A549 (cell line): ENCODE measurements around the gene HUNK. TPM values are rescaled to one million over a fixed set of nuclear protein-coding genes. Genes with fewer than 3 reads are reported as not detected.

Experiments used
- ATAC-seq, 2 experiments: fragments of 200-7000 bp in 1 of 2; fragments of >200 bp in 1 of 2; cut with Nextera tagmentation in 1 of 2; cut with Tn5 transposase in 1 of 2; 3 replicates each; pipeline versions ENCODE4 v1.8.0 to v1.9.1; 2018 to 2020; ENCODE audit warnings: mild to moderate bottlenecking in 1 of 2, moderate library complexity in 1 of 2
- CTCF ChIA-PET: fragments of 300-600 bp; sonication (Branson Sonifier 250); formaldehyde crosslinking; extraction: SDS; loops from one replicate; lab custom pipeline; 2021; ENCODE audit warnings: antibody characterized with exemption, inconsistent platforms; lab: Yijun Ruan, JAX
- POLR2A ChIA-PET: fragments of 350-600 bp; formaldehyde crosslinking; extraction: SDS; loops from one replicate; lab custom pipeline; 2021; ENCODE audit warnings: antibody characterized with exemption, inconsistent platforms; lab: Yijun Ruan, JAX
- DNase-seq, 2 experiments: peaks; one replicate each; pipeline versions ENCODE4 v3.0.0 to v3.0.0-alpha.2; 2011 to 2016; ENCODE audit warnings: low read depth in 1 of 2, low spot score in 1 of 2
- FAIRE-seq: peaks from 2 replicates; lab custom pipeline; 2011; peaks lifted over from hg19 to GRCh38; lab: Jason Lieb, UNC
- H3K27ac ChIP-seq, 2 experiments: fragments of >200 bp; sonication (Bioruptor Twin); formaldehyde crosslinking; 3 replicates each; pipeline ENCODE4 v1.5.1; 2016 to 2017
- H3K4me1 ChIP-seq: fragments of >200 bp; sonication (Bioruptor Twin); formaldehyde crosslinking; 3 replicates; pipeline ENCODE4 v1.6.1; 2016
- H3K4me2 ChIP-seq: fragments of >200 bp; sonication (Bioruptor Twin); formaldehyde crosslinking; 3 replicates; pipeline ENCODE4 v1.6.1; 2016
- H3K4me3 ChIP-seq: fragments of >200 bp; sonication (Bioruptor Twin); formaldehyde crosslinking; 3 replicates; pipeline ENCODE4 v1.5.1; 2016
- H3K9me3 ChIP-seq: fragments of >200 bp; sonication (Bioruptor Twin); formaldehyde crosslinking; 3 replicates; pipeline ENCODE4 v1.6.1; 2016
- ATOH8 ChIP-seq: fragments of 250-450 bp; sonication (Bioruptor Pico); IDR thresholded peaks from 2 replicates; pipeline ENCODE4 v1.5.0; 2020; ENCODE audit warnings: low read depth, mild to moderate bottlenecking, moderate library complexity
- CBX2 ChIP-seq: fragments of 200-600 bp; sonication (generic); IDR thresholded peaks from 2 replicates; pipeline ENCODE4 v1.6.1; 2016; ENCODE audit warnings: low read depth, mild to moderate bottlenecking, borderline replicate concordance
- CBX8 ChIP-seq: fragments of 200-600 bp; sonication (generic); IDR thresholded peaks from 2 replicates; pipeline ENCODE4 v1.6.1; 2016
- CHD4 ChIP-seq: fragments of 200-600 bp; sonication (generic); IDR thresholded peaks from 2 replicates; pipeline ENCODE4 v1.6.1; 2016; ENCODE audit warnings: antibody characterized with exemption, mild to moderate bottlenecking, borderline replicate concordance
- EHMT2 ChIP-seq: fragments of 200-600 bp; sonication (generic); IDR thresholded peaks from 2 replicates; pipeline ENCODE4 v1.6.1; 2016; ENCODE audit warnings: antibody characterized with exemption, low read depth, mild to moderate bottlenecking, moderate library complexity
- EP300 ChIP-seq, 2 experiments: fragments of >200 bp; sonication (Bioruptor Twin); formaldehyde crosslinking; IDR thresholded peaks; 2 replicates in 1 of 2; 3 replicates in 1 of 2; pipeline ENCODE4 v1.6.1; 2016 to 2017
- ESRRA ChIP-seq: fragments of 150-350 bp; IDR thresholded peaks from 2 replicates; pipeline ENCODE4 v1.6.1; 2014; ENCODE audit warnings: mild to moderate bottlenecking, low read length, borderline replicate concordance
- FOXS1 ChIP-seq: fragments of 250-450 bp; sonication (Bioruptor Pico); IDR thresholded peaks from 2 replicates; pipeline ENCODE4 v1.5.0; 2020; ENCODE audit warnings: mild to moderate bottlenecking, moderate library complexity
- GATA3 ChIP-seq: IDR thresholded peaks from 2 replicates; pipeline ENCODE4 v1.6.1; 2012; ENCODE audit warnings: borderline replicate concordance
- HEYL ChIP-seq: fragments of 250-450 bp; sonication (Bioruptor Pico); IDR thresholded peaks from 2 replicates; pipeline ENCODE4 v1.8.0; 2021; ENCODE audit warnings: mild to moderate bottlenecking, moderate library complexity
- JUN ChIP-seq, 2 experiments: fragments of >200 bp; sonication (Bioruptor Twin); formaldehyde crosslinking; IDR thresholded peaks; 2 replicates in 1 of 2; 3 replicates in 1 of 2; pipeline ENCODE4 v1.6.1; 2016 to 2017
- JUNB ChIP-seq: fragments of >200 bp; sonication (Bioruptor Twin); formaldehyde crosslinking; IDR thresholded peaks from 2 replicates; pipeline ENCODE4 v1.6.1; 2016
- KDM1A ChIP-seq: fragments of 200-600 bp; sonication (generic); IDR thresholded peaks from 2 replicates; pipeline ENCODE4 v1.6.1; 2016; ENCODE audit warnings: low read depth, mild to moderate bottlenecking
- KDM5A ChIP-seq: fragments of 200-600 bp; sonication (generic); IDR thresholded peaks from 2 replicates; pipeline ENCODE4 v1.6.1; 2016; ENCODE audit warnings: antibody characterized with exemption, mild to moderate bottlenecking
- MAFK ChIP-seq: fragments of 450-650 bp; IDR thresholded peaks from 2 replicates; pipeline ENCODE4 v1.6.1; 2014; ENCODE audit not compliant: partially characterized antibody
- MAZ ChIP-seq: fragments of 150-350 bp; IDR thresholded peaks from 2 replicates; pipeline ENCODE4 v1.6.1; 2014; ENCODE audit warnings: antibody characterized with exemption, low read depth, low read length, borderline replicate concordance
- NFE2L2 ChIP-seq: fragments of 150-350 bp; conservative IDR thresholded peaks from 2 replicates; pipeline ENCODE4 v1.6.1; 2014; ENCODE audit warnings: low read length
- POLR2AphosphoS2 ChIP-seq: conservative IDR thresholded peaks from 2 replicates; pipeline ENCODE4 v1.6.1; 2012; ENCODE audit warnings: low read length, improper control_type of control experiment, inconsistent platforms
- RAD21 ChIP-seq, 2 experiments: fragments of >200 bp in 1 of 2; sonication (Bioruptor Twin) in 1 of 2; formaldehyde crosslinking in 1 of 2; IDR thresholded peaks in 1 of 2; conservative IDR thresholded peaks in 1 of 2; 2 replicates in 1 of 2; 3 replicates in 1 of 2; pipeline ENCODE4 v1.6.1; 2012 to 2018; ENCODE audit warnings: inconsistent platforms in 1 of 2
- RCOR1 ChIP-seq: fragments of 150-350 bp; IDR thresholded peaks from 2 replicates; pipeline ENCODE4 v1.6.1; 2014; ENCODE audit warnings: antibody characterized with exemption, low read length, low read depth
- RFX5 ChIP-seq: fragments of 450-650 bp; IDR thresholded peaks from 2 replicates; pipeline ENCODE4 v1.7.1; 2014; ENCODE audit warnings: antibody characterized with exemption, mild to moderate bottlenecking, moderate library complexity
- SMC3 ChIP-seq: fragments of >200 bp; sonication (Bioruptor Twin); formaldehyde crosslinking; IDR thresholded peaks from 3 replicates; pipeline ENCODE4 v1.6.1; 2018; ENCODE audit warnings: inconsistent platforms
- SREBF2 ChIP-seq: fragments of 450-650 bp; IDR thresholded peaks from 2 replicates; pipeline ENCODE4 v1.6.1; 2014; ENCODE audit warnings: mild to moderate bottlenecking, moderate library complexity
- TFCP2L1 ChIP-seq: fragments of 250-450 bp; sonication (Bioruptor Pico); IDR thresholded peaks from 2 replicates; pipeline ENCODE4 v1.5.0; 2021; ENCODE audit warnings: mild to moderate bottlenecking
- TP53 ChIP-seq: fragments of 250-450 bp; sonication (Bioruptor Pico); IDR thresholded peaks from 2 replicates; pipeline ENCODE4 v1.5.0; 2021; ENCODE audit warnings: mild to moderate bottlenecking, moderate library complexity
- ZC3H11A ChIP-seq: fragments of 450-650 bp; IDR thresholded peaks from 2 replicates; pipeline ENCODE4 v1.6.1; 2014; ENCODE audit warnings: antibody characterized with exemption, mild to moderate bottlenecking
- ZSCAN20 ChIP-seq: fragments of 250-450 bp; sonication (Bioruptor Pico); IDR thresholded peaks from 2 replicates; pipeline ENCODE4 v1.8.0; 2022; ENCODE audit warnings: mild to moderate bottlenecking, moderate library complexity
- WGBS: methylation state at CpG from one replicate; pipeline ENCODE4 v1.1.6; 2017; ENCODE audit errors: missing lambda C conversion rate; 5-methylcytosine and 5-hydroxymethylcytosine counted together
- polyA plus RNA-seq, 4 experiments: library from polyadenylated mRNA; depleted of rRNA in 3 of 4; stranded (reverse); fragments of >200 nt; fragmentation: RNase III in 1 of 4; extraction: RNeasy Plus Mini Kit Qiagen cat#74134 plus additional on column Dnase treatment in 1 of 4; gene quantifications; 2 replicates in 3 of 4; 3 replicates in 1 of 4; pipeline ENCODE4 v1.2.3, GENCODE V29; 2011 to 2017
- TF ChIP-seq, protein P1 (sequence below): fragments of 150-350 bp; IDR thresholded peaks from 2 replicates; pipeline ENCODE4 v1.6.1; 2014; ENCODE audit warnings: low read depth, mild to moderate bottlenecking, low read length
- TF ChIP-seq, protein P2 (sequence below): fragments of >200 bp; sonication (Bioruptor Twin); formaldehyde crosslinking; IDR thresholded peaks from 3 replicates; pipeline ENCODE4 v1.5.1; 2016

The HUNK gene
- polyA plus RNA-seq, 2 of the 4 experiments (the other 2 are of a cell fraction): 0.44 to 0.52 TPM

DNA sequence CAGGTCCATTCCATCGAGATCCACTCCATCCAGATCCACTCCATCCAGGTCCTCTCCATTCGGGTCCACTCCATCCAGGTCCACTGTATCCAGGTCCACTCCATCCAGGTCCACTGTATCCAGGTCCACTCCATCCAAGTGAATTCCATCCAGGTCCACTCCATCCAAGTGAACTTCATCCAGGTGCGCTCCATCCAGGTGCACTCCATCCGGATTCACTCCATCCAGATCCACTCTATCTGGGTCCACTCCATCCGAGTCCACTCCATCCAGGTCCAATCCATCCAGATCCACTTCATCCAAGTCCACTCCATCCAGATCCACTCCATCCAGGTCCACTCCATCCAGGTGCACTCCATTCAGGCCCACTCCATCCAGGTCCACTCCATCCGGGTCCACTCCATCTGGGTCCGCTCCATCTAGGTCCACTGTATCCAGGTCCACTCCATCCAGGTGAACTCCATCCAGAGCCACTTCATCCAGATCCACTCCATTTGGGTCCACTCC is 157.4 kb downstream of the HUNK start:
- ChIA-PET POLR2A (no interaction called here), CTCF (no interaction called here)
- FAIRE-seq (no peak), DNase-seq (no peak), ATAC-seq (no peak)
- Histone ChIP-seq H3K27ac (no peak overlapping the region), H3K9me3 (no peaks in the 10 kb centered on the region), H3K4me2 (no peak overlapping the region), H3K4me3 (no peak overlapping the region), H3K4me1 (no peaks in the 10 kb centered on the region)
- TF ChIP-seq KDM1A: no peak
- no peak for TF ChIP-seq KDM5A
- no peak for TF ChIP-seq NFE2L2
- no peak for TF ChIP-seq SREBF2
- no peak for TF ChIP-seq CBX8
- TF ChIP-seq, protein P1, sequence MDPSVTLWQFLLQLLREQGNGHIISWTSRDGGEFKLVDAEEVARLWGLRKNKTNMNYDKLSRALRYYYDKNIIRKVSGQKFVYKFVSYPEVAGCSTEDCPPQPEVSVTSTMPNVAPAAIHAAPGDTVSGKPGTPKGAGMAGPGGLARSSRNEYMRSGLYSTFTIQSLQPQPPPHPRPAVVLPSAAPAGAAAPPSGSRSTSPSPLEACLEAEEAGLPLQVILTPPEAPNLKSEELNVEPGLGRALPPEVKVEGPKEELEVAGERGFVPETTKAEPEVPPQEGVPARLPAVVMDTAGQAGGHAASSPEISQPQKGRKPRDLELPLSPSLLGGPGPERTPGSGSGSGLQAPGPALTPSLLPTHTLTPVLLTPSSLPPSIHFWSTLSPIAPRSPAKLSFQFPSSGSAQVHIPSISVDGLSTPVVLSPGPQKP: no peak
- TF ChIP-seq TP53 (CRISPR knock-in tag): no peak
- 22% methylated on average over 7 of the region's 7 CpGs for WGBS

- H3K4me1 ChIP-seq: no peaks in the 10 kb centered on the region
- no peak for TF ChIP-seq EHMT2
- no peak for TF ChIP-seq ATOH8
- no peak for TF ChIP-seq MAFK
- TF ChIP-seq JUNB: no peak
- TF ChIP-seq EP300 (IDR thresholded peaks at IDR 0.05): no peak
- no peak for TF ChIP-seq ESRRA
- TF ChIP-seq RAD21 (conservative IDR thresholded peaks at IDR 0.05 in 1 of 2, IDR thresholded peaks at IDR 0.05 in 1 of 2): no peak
- TF ChIP-seq HEYL: no peak
- WGBS: 30% methylated on average over 4 of the region's 5 CpGs
- ATAC-seq (no peak), DNase-seq (no peak), FAIRE-seq (no peak)
- ChIA-PET POLR2A (no interaction called here), CTCF (interaction anchor here (0.5 kb wide), 1 partner anchor 101 kb away, joined by 4 read pairs; no protein-coding TSS in a partner anchor)
- no peak overlapping the region for H3K4me2 ChIP-seq
- H3K9me3 ChIP-seq: no peaks in the 10 kb centered on the region
- no peak overlapping the region for H3K4me3 ChIP-seq
- no peak overlapping the region for H3K27ac ChIP-seq
Observed at GRCh38 chr21:32034850-32035249, 162.0 kb downstream of the HUNK start.

- no peak for TF ChIP-seq CBX2
- TF ChIP-seq RCOR1: no peak
- TF ChIP-seq POLR2AphosphoS2: no peak
- TF ChIP-seq HEYL: no peak
- no peak for TF ChIP-seq GATA3
- TF ChIP-seq TFCP2L1 (CRISPR knock-in tag): no peak
- no peak for TF ChIP-seq ZSCAN20
- no peak for TF ChIP-seq RFX5
- TF ChIP-seq ATOH8: no peak
- TF ChIP-seq MAZ: no peak
- TF ChIP-seq SMC3: no peak
- TF ChIP-seq FOXS1: no peak
- no peak for TF ChIP-seq JUNB
- no peak for TF ChIP-seq JUN (IDR thresholded peaks at IDR 0.05)
- TF ChIP-seq ZC3H11A: no peak
- TF ChIP-seq, protein P2, sequence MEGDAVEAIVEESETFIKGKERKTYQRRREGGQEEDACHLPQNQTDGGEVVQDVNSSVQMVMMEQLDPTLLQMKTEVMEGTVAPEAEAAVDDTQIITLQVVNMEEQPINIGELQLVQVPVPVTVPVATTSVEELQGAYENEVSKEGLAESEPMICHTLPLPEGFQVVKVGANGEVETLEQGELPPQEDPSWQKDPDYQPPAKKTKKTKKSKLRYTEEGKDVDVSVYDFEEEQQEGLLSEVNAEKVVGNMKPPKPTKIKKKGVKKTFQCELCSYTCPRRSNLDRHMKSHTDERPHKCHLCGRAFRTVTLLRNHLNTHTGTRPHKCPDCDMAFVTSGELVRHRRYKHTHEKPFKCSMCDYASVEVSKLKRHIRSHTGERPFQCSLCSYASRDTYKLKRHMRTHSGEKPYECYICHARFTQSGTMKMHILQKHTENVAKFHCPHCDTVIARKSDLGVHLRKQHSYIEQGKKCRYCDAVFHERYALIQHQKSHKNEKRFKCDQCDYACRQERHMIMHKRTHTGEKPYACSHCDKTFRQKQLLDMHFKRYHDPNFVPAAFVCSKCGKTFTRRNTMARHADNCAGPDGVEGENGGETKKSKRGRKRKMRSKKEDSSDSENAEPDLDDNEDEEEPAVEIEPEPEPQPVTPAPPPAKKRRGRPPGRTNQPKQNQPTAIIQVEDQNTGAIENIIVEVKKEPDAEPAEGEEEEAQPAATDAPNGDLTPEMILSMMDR: no peak
- no peak for TF ChIP-seq CHD4
- no peak for ATAC-seq
Observed at GRCh38 chr21:32035617-32036016, 162.8 kb downstream of the HUNK start.

More at GRCh38 chr21:32035617-32036016, 162.8 kb downstream of the HUNK start:
- FAIRE-seq (no peak), DNase-seq (no peak)
- H3K9me3 ChIP-seq: no peaks in the 10 kb centered on the region
- H3K4me2 ChIP-seq: no peak overlapping the region
- no peaks in the 10 kb centered on the region for H3K4me1 ChIP-seq
- POLR2A ChIA-PET: no interaction called here
- CTCF ChIA-PET: no interaction called here
- 0% methylated on average over 2 of the region's 2 CpGs for WGBS
- no peak overlapping the region for H3K4me3 ChIP-seq
- H3K27ac ChIP-seq: no peak overlapping the region
